Measurements from ENCODE around the gene CCDC7. TPM values are rescaled to one million over a fixed set of nuclear protein-coding genes. Genes with fewer than 3 reads are reported as not detected.
"Not testable (repeated sequence)": the region's sequence is repeated elsewhere in the genome, so short reads cannot be mapped to it uniquely, and the experiment has no call there.

CCDC7 gene
- polyA plus RNA-seq, 4 donors: 4.4 to 7.3 (median 6.2) TPM

GRCh38 chr10:32446536-32447406 lies 831 bp downstream of the CCDC7 start:
- peak in 3 of 4 donors; percentile 29 to 45 (median 39) for DNase-seq (ENCODE audit: low read depth in 4 of 4, low spot score in 3 of 4)

DNA sequence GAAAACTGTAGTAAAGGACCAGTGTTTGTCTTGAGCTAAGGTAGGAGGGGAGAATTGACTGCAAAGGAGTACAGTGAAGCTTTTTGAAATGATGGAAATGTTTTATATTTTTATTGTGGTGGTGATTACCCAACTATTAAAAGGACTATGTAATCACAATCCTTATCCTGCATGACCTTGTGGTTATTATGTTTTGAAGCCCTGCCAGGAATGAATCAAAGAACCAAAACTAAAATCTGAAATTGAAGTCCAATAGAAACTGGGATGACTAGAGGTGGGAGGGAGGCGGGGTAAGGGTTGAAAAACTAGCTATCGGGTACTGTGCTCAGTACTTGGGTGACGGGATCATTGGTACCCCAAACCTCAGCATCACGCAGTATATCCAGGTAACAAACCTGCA lies 8.2 kb downstream of the CCDC7 start:
- DNase-seq (ENCODE audit: low read depth in 4 of 4, low spot score in 3 of 4): no peak

- no peak for DNase-seq (ENCODE audit: low read depth in 4 of 4, low spot score in 3 of 4)
Observed at GRCh38 chr10:32459051-32459698, 13.2 kb downstream of the CCDC7 start.

- DNase-seq (ENCODE audit: low read depth in 4 of 4, low spot score in 3 of 4): no peak
Observed at GRCh38 chr10:32461203-32461602, 15.3 kb downstream of the CCDC7 start.

DNA sequence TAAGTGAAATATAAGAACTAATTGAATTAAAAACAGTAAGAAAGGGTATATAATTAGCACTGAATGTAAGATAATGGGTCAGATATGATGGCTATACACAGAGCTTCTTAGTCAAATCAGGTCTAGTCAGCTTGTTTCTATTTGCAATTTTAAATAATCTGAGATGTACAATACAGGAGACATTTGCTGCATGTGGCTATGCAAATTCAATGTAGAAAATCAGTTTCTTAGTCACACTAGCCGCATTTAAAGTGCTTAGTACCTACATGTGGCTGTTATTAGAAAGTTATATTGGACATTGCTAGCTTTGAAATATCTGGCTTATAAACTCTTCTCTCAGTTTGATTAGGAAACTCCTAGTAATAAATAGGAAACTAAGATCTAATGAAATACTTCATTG lies 25.3 kb downstream of the CCDC7 start:
- DNase-seq (ENCODE audit: low read depth in 4 of 4, low spot score in 3 of 4): no peak

DNA sequence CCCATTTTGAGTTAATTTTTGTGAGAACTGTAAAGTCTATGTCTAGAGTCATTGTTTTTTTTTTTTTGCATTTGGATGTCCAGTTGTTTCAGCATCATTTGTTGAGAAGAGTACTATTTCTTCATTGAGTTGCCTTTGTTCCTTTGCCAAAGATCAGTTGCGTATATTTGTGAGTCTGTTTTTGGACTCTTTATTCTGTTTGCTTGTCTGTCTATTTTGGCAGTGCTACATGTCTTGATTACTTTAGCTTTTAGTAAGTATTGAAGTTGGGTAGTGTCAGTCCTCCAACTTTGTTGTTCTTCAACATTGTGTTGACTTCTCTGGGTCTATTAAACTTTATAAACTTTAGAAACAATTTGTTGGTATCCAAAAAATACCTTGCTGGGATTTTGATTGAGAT lies 31.6 kb downstream of the CCDC7 start:
- DNase-seq (ENCODE audit: low read depth in 4 of 4, low spot score in 3 of 4): no peak

DNA sequence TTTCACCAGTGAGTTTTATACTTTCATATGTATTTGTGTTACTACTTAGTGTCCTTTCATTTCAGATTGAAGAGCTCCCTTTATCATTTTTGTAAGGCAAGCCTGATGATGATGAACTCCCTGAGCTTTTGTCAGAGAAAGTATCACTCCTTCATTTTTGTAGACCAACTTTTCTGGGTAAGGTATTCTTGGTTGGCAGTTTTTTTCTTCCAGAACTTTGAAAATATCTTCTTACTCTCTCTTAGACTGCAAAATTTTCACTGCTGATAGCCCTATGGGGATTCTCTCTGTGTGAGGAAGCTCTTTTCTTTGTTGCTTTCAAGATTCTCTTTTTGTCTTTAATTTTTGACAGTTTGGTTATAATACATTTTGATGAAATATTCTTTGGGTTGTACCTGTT lies 35.7 kb downstream of the CCDC7 start:
- DNase-seq (ENCODE audit: low read depth in 4 of 4, low spot score in 3 of 4): no peak

- not testable (repeated sequence) for DNase-seq (ENCODE audit: low read depth in 4 of 4, low spot score in 3 of 4)
Observed at GRCh38 chr10:32483019-32483502, 37.1 kb downstream of the CCDC7 start.

DNA sequence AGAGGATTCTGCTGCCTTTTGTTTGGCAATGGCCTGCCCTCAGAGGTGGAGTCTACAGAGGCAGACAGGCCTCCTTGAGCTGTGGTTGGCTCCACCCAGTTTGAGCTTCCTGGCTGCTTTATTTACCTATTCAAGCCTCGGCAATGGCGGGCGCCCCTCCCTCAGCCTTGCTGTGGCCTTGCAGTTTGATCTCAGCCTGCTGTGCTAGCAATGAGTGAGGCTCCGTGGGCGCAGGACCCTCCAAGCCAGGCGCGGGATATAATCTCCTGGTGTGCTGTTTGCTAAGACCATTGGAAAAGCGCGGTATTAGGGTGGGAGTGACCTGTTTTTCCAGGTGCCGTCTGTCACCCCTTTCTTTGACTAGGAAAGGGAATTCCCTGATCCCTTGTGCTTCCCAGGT lies 42.1 kb downstream of the CCDC7 start:
- DNase-seq (ENCODE audit: low read depth in 4 of 4, low spot score in 3 of 4): not testable (repeated sequence)

DNA sequence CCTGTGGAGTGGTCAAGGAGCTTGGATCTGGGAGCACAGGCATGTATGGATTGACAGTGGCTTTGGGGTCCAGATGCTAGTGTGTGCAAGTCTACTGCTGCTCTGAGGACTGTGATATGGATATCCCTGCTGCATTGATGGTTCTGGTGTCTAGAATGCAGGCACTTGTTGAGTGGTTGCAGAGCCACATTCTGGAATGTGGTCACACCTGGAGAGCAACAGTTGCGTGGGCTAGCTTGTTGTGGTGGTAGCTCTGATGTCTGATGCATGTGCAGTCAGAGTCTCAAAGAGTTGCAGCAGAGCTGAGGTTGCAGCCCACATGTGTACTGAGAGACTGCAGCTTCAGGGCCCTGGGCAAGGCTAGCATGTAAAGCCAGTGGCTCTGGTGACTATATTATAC lies 43.2 kb downstream of the CCDC7 start:
- no peak for DNase-seq (ENCODE audit: low read depth in 4 of 4, low spot score in 3 of 4)

DNA sequence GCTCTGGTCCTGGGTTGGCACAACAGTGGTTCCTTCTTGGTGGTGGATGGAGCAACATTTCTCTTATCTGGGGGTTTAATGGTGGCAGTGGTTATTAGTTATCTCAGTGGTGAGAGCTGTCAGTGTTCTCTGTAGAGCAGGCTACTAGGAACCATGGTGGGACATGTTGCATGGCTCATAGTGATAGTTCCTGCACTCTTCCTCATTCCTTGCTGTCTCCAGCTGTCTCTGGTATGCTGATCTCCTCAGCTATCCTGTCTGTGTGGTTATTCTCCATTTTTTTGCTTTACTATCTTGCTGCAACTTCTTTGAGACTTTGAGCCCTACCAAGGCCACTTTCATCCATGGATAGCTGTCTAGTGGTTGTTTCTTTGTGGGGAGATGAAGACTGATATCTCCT lies 44.0 kb downstream of the CCDC7 start:
- DNase-seq (ENCODE audit: low read depth in 4 of 4, low spot score in 3 of 4): no peak

DNA sequence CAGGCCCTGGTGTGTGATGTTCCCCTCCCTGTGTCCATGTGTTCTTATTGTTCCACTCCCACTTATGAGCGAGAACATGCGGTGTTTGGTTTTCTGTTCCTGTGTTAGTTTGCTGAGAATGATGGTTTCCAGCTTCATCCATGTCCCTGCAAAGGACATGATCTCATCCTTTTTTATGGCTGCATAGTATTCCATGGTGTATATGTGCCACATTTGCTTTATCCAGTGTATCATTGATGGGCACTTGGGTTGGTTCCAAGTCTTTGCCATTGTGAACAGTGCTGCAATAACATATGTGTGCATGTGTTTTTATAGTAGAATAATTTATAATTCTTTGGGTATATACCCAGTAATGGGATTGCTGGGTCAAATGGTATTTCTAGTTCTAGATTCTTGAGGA lies 48.6 kb downstream of the CCDC7 start:
- DNase-seq (ENCODE audit: low read depth in 4 of 4, low spot score in 3 of 4): not testable (repeated sequence)

GRCh38 chr10:32500136-32500535 lies 54.2 kb downstream of the CCDC7 start:
- not testable (repeated sequence) for DNase-seq (ENCODE audit: low read depth in 4 of 4, low spot score in 3 of 4)

DNA sequence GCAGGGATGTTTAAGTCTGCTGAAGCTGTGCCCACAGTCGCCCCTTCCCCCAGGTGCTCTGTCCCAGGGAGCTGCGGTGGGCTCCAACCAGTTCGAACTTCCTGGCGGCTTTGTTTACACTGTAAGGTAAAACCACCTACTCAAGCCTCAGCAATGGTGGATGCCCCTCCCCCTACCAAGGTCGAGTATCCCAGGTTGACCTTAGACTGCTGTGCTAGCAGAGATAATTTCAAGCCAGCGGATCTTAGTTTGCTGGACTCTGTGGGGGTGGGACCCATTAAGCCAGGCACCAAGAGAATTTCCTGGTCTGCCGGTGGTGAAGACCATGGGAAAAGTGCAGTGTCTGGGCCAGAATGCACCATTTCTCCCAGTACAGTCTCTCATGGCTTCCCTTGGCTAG lies 56.0 kb downstream of the CCDC7 start:
- DNase-seq (ENCODE audit: low read depth in 4 of 4, low spot score in 3 of 4): peak in 1 of 4 donors; percentile 8

- DNase-seq (ENCODE audit: low read depth in 4 of 4, low spot score in 3 of 4): not testable (repeated sequence)
Observed at GRCh38 chr10:32505762-32506420, 60.0 kb downstream of the CCDC7 start.

DNA sequence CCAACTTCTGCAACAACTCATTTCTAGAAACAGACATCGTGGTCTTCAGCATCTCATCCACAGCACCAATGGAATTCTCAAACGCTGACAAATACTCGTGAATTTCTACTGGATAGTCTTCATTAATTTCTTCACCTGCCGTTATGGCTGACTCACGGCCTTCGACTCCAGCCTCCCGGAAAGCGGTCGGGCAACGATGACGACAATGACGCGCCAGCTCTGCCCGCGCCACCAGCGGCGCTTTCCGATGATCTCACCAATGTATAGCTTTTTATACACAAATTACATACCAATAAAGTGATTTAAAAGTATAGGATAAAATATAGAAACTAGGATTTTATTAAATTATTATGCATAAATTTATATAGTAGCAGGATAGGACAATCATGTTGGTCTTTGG lies 65.7 kb downstream of the CCDC7 start:
- DNase-seq (ENCODE audit: low read depth in 4 of 4, low spot score in 3 of 4): no peak

DNA sequence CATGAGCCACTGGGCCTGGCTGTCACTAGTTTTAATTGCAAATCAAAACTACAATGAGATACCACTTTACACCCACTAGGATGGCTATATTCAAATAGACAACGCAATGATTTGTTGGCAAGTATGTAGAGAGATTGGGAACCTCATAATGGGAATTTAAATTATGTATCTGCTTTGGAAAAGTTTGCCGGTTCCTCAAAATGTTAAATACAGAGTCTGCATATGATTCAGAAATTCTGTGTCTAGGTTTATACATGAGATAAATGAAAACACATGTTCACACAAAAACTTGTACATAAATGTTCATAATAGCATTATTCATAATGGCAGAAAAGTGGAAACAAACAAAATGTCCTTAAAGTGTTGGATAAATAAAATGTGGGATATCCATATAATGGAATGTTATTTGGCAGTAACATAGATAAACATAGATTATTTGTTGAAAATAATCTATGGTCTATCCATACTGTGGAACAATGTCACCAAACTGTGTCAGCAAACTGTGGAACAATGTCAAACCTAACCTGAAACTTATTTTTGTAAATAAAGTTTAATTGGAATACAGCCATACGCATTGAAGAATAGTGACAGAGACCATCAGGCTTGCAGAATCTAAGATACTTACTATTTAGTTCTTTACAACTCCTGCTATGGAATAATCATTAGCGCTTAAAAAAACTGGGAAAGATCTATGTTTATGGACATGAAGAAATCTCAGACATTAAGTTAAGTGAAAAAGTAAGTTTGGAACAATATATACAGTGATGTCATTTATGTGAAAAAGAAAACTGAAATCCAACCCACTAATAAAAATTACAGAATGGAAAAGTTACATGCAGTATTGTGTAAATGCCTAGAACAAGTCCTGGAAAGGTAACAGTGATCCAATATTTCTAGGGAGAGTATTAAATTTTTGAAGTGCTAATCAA lies 70.9 kb downstream of the CCDC7 start:
- no peak for DNase-seq (ENCODE audit: low read depth in 4 of 4, low spot score in 3 of 4)

GRCh38 chr10:32530231-32530630 lies 84.3 kb downstream of the CCDC7 start:
- no peak for DNase-seq (ENCODE audit: low read depth in 4 of 4, low spot score in 3 of 4)

GRCh38 chr10:32538256-32538655 lies 92.3 kb downstream of the CCDC7 start:
- no peak for DNase-seq (ENCODE audit: low read depth in 4 of 4, low spot score in 3 of 4)
